ENCODE data around the gene ABO.

Gene ABO

GRCh38 chr9:133278161-133279114, 3.4 kb upstream of the ABO start:
- in situ Hi-C loops (cut with MboI; ENCODE audit: low sequenced_read_pairs, unreplicated experiment): no loop called here
- DNase-seq (ENCODE audit: low spot score): no peak
- no peak for TF ChIP-seq CTCF (IDR thresholded peaks at IDR 0.05; ENCODE audit: borderline replicate concordance, control extremely low read depth, extremely low read depth, insufficient read depth, missing control alignments)

- TF ChIP-seq CTCF (IDR thresholded peaks at IDR 0.05; ENCODE audit: borderline replicate concordance, control extremely low read depth, extremely low read depth, insufficient read depth, missing control alignments): no peak
- in situ Hi-C loops (cut with MboI; ENCODE audit: low sequenced_read_pairs, unreplicated experiment): no loop called here
These were observed 2.5 kb upstream of the ABO start for GRCh38 chr9:133277467-133277866.

GRCh38 chr9:133276923-133277322, 1.9 kb upstream of the ABO start:
- in situ Hi-C loops (cut with MboI; ENCODE audit: low sequenced_read_pairs, unreplicated experiment): no loop called here
- no peak for TF ChIP-seq CTCF (IDR thresholded peaks at IDR 0.05; ENCODE audit: borderline replicate concordance, control extremely low read depth, extremely low read depth, insufficient read depth, missing control alignments)

More at GRCh38 chr9:133277467-133277866, 2.5 kb upstream of the ABO start:
- DNase-seq (ENCODE audit: low spot score): no peak

GRCh38 chr9:133276001-133276884, 1.2 kb upstream of the ABO start:
- no peak for TF ChIP-seq CTCF (IDR thresholded peaks at IDR 0.05; ENCODE audit: borderline replicate concordance, control extremely low read depth, extremely low read depth, insufficient read depth, missing control alignments)
- DNase-seq (ENCODE audit: low spot score): no peak
- in situ Hi-C loops (cut with MboI; ENCODE audit: low sequenced_read_pairs, unreplicated experiment): no loop called here

More at GRCh38 chr9:133276923-133277322, 1.9 kb upstream of the ABO start:
- DNase-seq (ENCODE audit: low spot score): no peak

GRCh38 chr9:133274236-133275104, 531 bp downstream of the ABO start:
- DNase-seq (ENCODE audit: low spot score): no peak
- in situ Hi-C loops (cut with MboI; ENCODE audit: low sequenced_read_pairs, unreplicated experiment): no loop called here
- no peak for TF ChIP-seq CTCF (IDR thresholded peaks at IDR 0.05; ENCODE audit: borderline replicate concordance, control extremely low read depth, extremely low read depth, insufficient read depth, missing control alignments)

Measured in GM13976 (cell line).